HEK293 (cell line): ENCODE measurements around the gene EFEMP2.

Experiments used
- BCL11A ChIP-seq: fragments of 450-650 bp; formaldehyde crosslinking; IDR thresholded peaks from 2 replicates; pipeline ENCODE4 v1.5.1; 2016; ENCODE audit warnings: low read depth, missing biosample characterization, missing genetic modification characterization
- GLI2 ChIP-seq: fragments of 450-650 bp; formaldehyde crosslinking; IDR thresholded peaks from 2 replicates; pipeline ENCODE4; 2017; ENCODE audit warnings: missing biosample characterization, missing genetic modification characterization, low read depth, borderline replicate concordance
- GLI4 ChIP-seq: fragments of 450-650 bp; formaldehyde crosslinking; IDR thresholded peaks from 2 replicates; pipeline ENCODE4 v1.5.1; 2016; ENCODE audit warnings: missing biosample characterization, missing genetic modification characterization
- KLF1 ChIP-seq: fragments of 450-650 bp; formaldehyde crosslinking; IDR thresholded peaks from 2 replicates; pipeline ENCODE4 v1.5.1; 2016; ENCODE audit warnings: missing biosample characterization, missing genetic modification characterization
- KLF10 ChIP-seq: fragments of 450-650 bp; IDR thresholded peaks from 2 replicates; pipeline ENCODE4 v1.5.1; 2018; ENCODE audit warnings: missing biosample characterization, mild to moderate bottlenecking, missing genetic modification characterization
- REPIN1 ChIP-seq: fragments of 450-650 bp; formaldehyde crosslinking; IDR thresholded peaks from 2 replicates; pipeline ENCODE4 v1.5.1; 2017; ENCODE audit warnings: missing biosample characterization, missing genetic modification characterization, low read depth
- SCRT1 ChIP-seq: fragments of 450-650 bp; formaldehyde crosslinking; IDR thresholded peaks from 2 replicates; pipeline ENCODE4 v1.5.1; 2016; ENCODE audit warnings: missing biosample characterization, missing genetic modification characterization, borderline replicate concordance
- TRIM28 ChIP-seq: IDR thresholded peaks from 2 replicates; pipeline ENCODE4 v1.6.1; 2011; ENCODE audit warnings: low read length, control low read depth, borderline replicate concordance
- YY2 ChIP-seq: fragments of 450-650 bp; formaldehyde crosslinking; IDR thresholded peaks from 2 replicates; pipeline ENCODE4 v1.5.1; 2016; ENCODE audit warnings: missing biosample characterization, missing genetic modification characterization
- ZBTB21 ChIP-seq: fragments of 450-650 bp; formaldehyde crosslinking; IDR thresholded peaks from 2 replicates; pipeline ENCODE4 v1.5.1; 2017; ENCODE audit warnings: missing biosample characterization, missing genetic modification characterization
- ZBTB48 ChIP-seq: fragments of 450-650 bp; formaldehyde crosslinking; IDR thresholded peaks from 2 replicates; pipeline ENCODE4 v1.5.1; 2016; ENCODE audit warnings: missing biosample characterization, missing genetic modification characterization
- ZBTB8A ChIP-seq: fragments of 450-650 bp; formaldehyde crosslinking; IDR thresholded peaks from 2 replicates; pipeline ENCODE4 v1.5.1; 2016; ENCODE audit warnings: missing biosample characterization, missing genetic modification characterization
- ZFP3 ChIP-seq: fragments of 450-650 bp; formaldehyde crosslinking; IDR thresholded peaks from 2 replicates; pipeline ENCODE4 v1.5.1; 2016; ENCODE audit warnings: low read depth, missing biosample characterization, missing genetic modification characterization
- ZNF10 ChIP-seq: fragments of 450-650 bp; formaldehyde crosslinking; IDR thresholded peaks from 2 replicates; pipeline ENCODE4 v1.5.1; 2017; ENCODE audit warnings: missing biosample characterization, missing genetic modification characterization
- ZNF114 ChIP-seq: fragments of 450-650 bp; formaldehyde crosslinking; IDR thresholded peaks from 2 replicates; pipeline ENCODE4 v1.5.0; 2017; ENCODE audit warnings: missing biosample characterization, missing genetic modification characterization
- ZNF121 ChIP-seq: fragments of 450-650 bp; formaldehyde crosslinking; IDR thresholded peaks from 2 replicates; pipeline ENCODE4 v1.5.1; 2016; ENCODE audit warnings: missing biosample characterization, missing genetic modification characterization
- ZNF132 ChIP-seq: fragments of 450-650 bp; formaldehyde crosslinking; IDR thresholded peaks from 2 replicates; pipeline ENCODE4 v1.5.1; 2017; ENCODE audit warnings: missing biosample characterization, missing genetic modification characterization, borderline replicate concordance
- ZNF140 ChIP-seq: fragments of 450-650 bp; formaldehyde crosslinking; IDR thresholded peaks from 2 replicates; pipeline ENCODE4 v1.5.1; 2016; ENCODE audit warnings: missing biosample characterization, missing genetic modification characterization
- ZNF174 ChIP-seq: fragments of 450-650 bp; formaldehyde crosslinking; IDR thresholded peaks from 2 replicates; pipeline ENCODE4 v1.5.0; 2017; ENCODE audit warnings: missing biosample characterization, mild to moderate bottlenecking, missing genetic modification characterization
- ZNF223 ChIP-seq: fragments of 450-650 bp; formaldehyde crosslinking; IDR thresholded peaks from 2 replicates; pipeline ENCODE4 v1.5.1; 2016; ENCODE audit warnings: missing biosample characterization, missing genetic modification characterization
- ZNF24 ChIP-seq: fragments of 450-650 bp; formaldehyde crosslinking; IDR thresholded peaks from 2 replicates; pipeline ENCODE4 v1.5.1; 2016; ENCODE audit warnings: missing biosample characterization, missing genetic modification characterization
- ZNF341 ChIP-seq: fragments of 450-650 bp; formaldehyde crosslinking; IDR thresholded peaks from 2 replicates; pipeline ENCODE4; 2016; ENCODE audit warnings: low read depth, missing biosample characterization, missing genetic modification characterization
- ZNF394 ChIP-seq: fragments of 450-650 bp; formaldehyde crosslinking; IDR thresholded peaks from 2 replicates; pipeline ENCODE4 v1.5.1; 2016; ENCODE audit warnings: missing biosample characterization, missing genetic modification characterization, mild to moderate bottlenecking, moderate library complexity, borderline replicate concordance
- ZNF48 ChIP-seq: fragments of 450-650 bp; formaldehyde crosslinking; IDR thresholded peaks from 2 replicates; pipeline ENCODE4 v1.5.1; 2016; ENCODE audit warnings: missing biosample characterization, missing genetic modification characterization
- ZNF510 ChIP-seq: fragments of 450-650 bp; formaldehyde crosslinking; IDR thresholded peaks from 2 replicates; pipeline ENCODE4 v1.5.1; 2018; ENCODE audit warnings: mild to moderate bottlenecking, missing genetic modification characterization, missing biosample characterization; ENCODE audit not compliant: insufficient replicate concordance
- ZNF514 ChIP-seq: fragments of 450-650 bp; formaldehyde crosslinking; IDR thresholded peaks from 2 replicates; pipeline ENCODE4 v1.5.1; 2016; ENCODE audit warnings: missing biosample characterization, missing genetic modification characterization
- ZNF529 ChIP-seq: fragments of 450-650 bp; formaldehyde crosslinking; IDR thresholded peaks from 2 replicates; pipeline ENCODE4 v1.5.1; 2017; ENCODE audit warnings: missing genetic modification characterization, missing biosample characterization; ENCODE audit not compliant: insufficient replicate concordance
- ZNF561 ChIP-seq: fragments of 450-650 bp; IDR thresholded peaks from 2 replicates; pipeline ENCODE4 v1.5.1; 2018; ENCODE audit warnings: missing biosample characterization, missing genetic modification characterization, borderline replicate concordance
- ZNF621 ChIP-seq: fragments of 450-650 bp; formaldehyde crosslinking; IDR thresholded peaks from 2 replicates; pipeline ENCODE4 v1.5.1; 2017; ENCODE audit warnings: missing biosample characterization, missing genetic modification characterization
- ZNF626 ChIP-seq: fragments of 450-650 bp; sonication (Bioruptor Pico); formaldehyde crosslinking; IDR thresholded peaks from 2 replicates; pipeline ENCODE4 v1.5.1; 2018; ENCODE audit warnings: missing biosample characterization, missing genetic modification characterization, inconsistent platforms
- ZNF660 ChIP-seq: fragments of 450-650 bp; IDR thresholded peaks from 2 replicates; pipeline ENCODE4 v1.5.1; 2018; ENCODE audit warnings: missing biosample characterization, mild to moderate bottlenecking, missing genetic modification characterization
- ZNF670 ChIP-seq: fragments of 450-650 bp; formaldehyde crosslinking; IDR thresholded peaks from 2 replicates; pipeline ENCODE4 v1.5.1; 2016; ENCODE audit warnings: missing biosample characterization, missing genetic modification characterization, low read depth
- ZSCAN23 ChIP-seq: fragments of 450-650 bp; formaldehyde crosslinking; IDR thresholded peaks from 2 replicates; pipeline ENCODE4 v1.5.1; 2016; ENCODE audit warnings: missing biosample characterization, missing genetic modification characterization
- TF ChIP-seq, protein P1 (sequence below): fragments of 450-650 bp; formaldehyde crosslinking; IDR thresholded peaks from 2 replicates; pipeline ENCODE4 v1.5.1; 2016; ENCODE audit warnings: missing biosample characterization, missing genetic modification characterization
- TF ChIP-seq, protein P2 (sequence below): fragments of 450-650 bp; formaldehyde crosslinking; conservative IDR thresholded peaks from 2 replicates; pipeline ENCODE4 v1.5.1; 2016; ENCODE audit warnings: low read depth, missing biosample characterization, missing genetic modification characterization
- TF ChIP-seq, protein P3 (sequence below): fragments of 450-650 bp; formaldehyde crosslinking; IDR thresholded peaks from 2 replicates; pipeline ENCODE4 v1.5.1; 2016; ENCODE audit warnings: missing biosample characterization, missing genetic modification characterization

The EFEMP2 gene

DNA sequence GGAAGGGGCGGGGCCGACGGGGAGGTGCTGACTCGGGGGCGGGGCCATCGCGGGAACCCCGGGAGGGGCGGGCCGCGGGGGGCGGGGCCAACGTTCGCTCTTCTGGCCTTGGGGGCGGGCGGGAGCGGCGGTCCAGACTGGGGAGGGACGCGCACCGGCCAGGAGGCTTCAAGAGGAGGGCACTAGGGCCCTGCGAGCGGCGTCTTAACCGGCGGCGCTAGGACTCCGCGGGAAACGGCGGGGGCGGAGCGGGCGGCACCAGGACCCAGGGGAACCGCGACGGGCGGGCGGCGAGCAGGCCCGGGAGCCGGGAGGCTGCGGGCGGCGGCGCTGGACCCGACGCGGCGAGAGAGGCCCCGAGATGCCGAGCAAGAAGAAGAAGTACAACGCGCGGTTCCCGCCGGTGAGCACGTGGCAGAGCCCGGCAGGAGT lies 46.6 kb upstream of the EFEMP2 start, which contains the start of gene DRAP1 (continued):
- TF ChIP-seq, protein P1, sequence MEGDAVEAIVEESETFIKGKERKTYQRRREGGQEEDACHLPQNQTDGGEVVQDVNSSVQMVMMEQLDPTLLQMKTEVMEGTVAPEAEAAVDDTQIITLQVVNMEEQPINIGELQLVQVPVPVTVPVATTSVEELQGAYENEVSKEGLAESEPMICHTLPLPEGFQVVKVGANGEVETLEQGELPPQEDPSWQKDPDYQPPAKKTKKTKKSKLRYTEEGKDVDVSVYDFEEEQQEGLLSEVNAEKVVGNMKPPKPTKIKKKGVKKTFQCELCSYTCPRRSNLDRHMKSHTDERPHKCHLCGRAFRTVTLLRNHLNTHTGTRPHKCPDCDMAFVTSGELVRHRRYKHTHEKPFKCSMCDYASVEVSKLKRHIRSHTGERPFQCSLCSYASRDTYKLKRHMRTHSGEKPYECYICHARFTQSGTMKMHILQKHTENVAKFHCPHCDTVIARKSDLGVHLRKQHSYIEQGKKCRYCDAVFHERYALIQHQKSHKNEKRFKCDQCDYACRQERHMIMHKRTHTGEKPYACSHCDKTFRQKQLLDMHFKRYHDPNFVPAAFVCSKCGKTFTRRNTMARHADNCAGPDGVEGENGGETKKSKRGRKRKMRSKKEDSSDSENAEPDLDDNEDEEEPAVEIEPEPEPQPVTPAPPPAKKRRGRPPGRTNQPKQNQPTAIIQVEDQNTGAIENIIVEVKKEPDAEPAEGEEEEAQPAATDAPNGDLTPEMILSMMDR, result no peak
- TF ChIP-seq ZNF174 (peak; percentile 92), ZBTB48 (tag by site-specific recombination) (no peak), TRIM28 (no peak), SCRT1 (no peak), ZNF140 (no peak), ZNF621 (tag by site-specific recombination) (no peak), ZFP3 (tag by site-specific recombination) (no peak), ZNF10 (no peak), YY2 (no peak), ZNF223 (tag by site-specific recombination) (no peak), ZNF561 (tag by site-specific recombination) (peak; percentile 92), REPIN1 (tag by site-specific recombination) (no peak), ZSCAN23 (tag by site-specific recombination) (no peak), ZNF670 (tag by site-specific recombination) (no peak), GLI2 (tag by site-specific recombination) (peak; percentile 63; the same call in 1 of the 2 replicates), ZNF514 (tag by site-specific recombination) (no peak), ZNF394 (no peak), ZNF121 (tag by site-specific recombination) (no peak), KLF10 (peak; percentile 92), ZNF529 (tag by site-specific recombination) (no peak), ZNF510 (tag by site-specific recombination) (no peak), KLF1 (tag by site-specific recombination) (peak; percentile 52), ZNF660 (tag by site-specific recombination) (peak; percentile 97), ZBTB21 (tag by site-specific recombination) (no peak), ZNF114 (no peak), ZNF48 (tag by site-specific recombination) (no peak), ZNF626 (tag by site-specific recombination) (no peak), GLI4 (tag by site-specific recombination) (no peak), ZNF24 (no peak), BCL11A (tag by site-specific recombination) (no peak), ZBTB8A (tag by site-specific recombination) (0 out of 2 replicates have a peak, but pooled peaks have one; percentile 25), ZNF132 (tag by site-specific recombination) (no peak), ZNF341 (tag by site-specific recombination) (no peak)
- TF ChIP-seq, protein P2, sequence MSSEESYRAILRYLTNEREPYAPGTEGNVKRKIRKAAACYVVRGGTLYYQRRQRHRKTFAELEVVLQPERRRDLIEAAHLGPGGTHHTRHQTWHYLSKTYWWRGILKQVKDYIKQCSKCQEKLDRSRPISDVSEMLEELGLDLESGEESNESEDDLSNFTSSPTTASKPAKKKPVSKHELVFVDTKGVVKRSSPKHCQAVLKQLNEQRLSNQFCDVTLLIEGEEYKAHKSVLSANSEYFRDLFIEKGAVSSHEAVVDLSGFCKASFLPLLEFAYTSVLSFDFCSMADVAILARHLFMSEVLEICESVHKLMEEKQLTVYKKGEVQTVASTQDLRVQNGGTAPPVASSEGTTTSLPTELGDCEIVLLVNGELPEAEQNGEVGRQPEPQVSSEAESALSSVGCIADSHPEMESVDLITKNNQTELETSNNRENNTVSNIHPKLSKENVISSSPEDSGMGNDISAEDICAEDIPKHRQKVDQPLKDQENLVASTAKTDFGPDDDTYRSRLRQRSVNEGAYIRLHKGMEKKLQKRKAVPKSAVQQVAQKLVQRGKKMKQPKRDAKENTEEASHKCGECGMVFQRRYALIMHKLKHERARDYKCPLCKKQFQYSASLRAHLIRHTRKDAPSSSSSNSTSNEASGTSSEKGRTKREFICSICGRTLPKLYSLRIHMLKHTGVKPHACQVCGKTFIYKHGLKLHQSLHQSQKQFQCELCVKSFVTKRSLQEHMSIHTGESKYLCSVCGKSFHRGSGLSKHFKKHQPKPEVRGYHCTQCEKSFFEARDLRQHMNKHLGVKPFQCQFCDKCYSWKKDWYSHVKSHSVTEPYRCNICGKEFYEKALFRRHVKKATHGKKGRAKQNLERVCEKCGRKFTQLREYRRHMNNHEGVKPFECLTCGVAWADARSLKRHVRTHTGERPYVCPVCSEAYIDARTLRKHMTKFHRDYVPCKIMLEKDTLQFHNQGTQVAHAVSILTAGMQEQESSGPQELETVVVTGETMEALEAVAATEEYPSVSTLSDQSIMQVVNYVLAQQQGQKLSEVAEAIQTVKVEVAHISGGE (tag by site-specific recombination), result 0 out of 2 replicates have a peak, but pooled peaks have one; percentile 15
- TF ChIP-seq, protein P3, sequence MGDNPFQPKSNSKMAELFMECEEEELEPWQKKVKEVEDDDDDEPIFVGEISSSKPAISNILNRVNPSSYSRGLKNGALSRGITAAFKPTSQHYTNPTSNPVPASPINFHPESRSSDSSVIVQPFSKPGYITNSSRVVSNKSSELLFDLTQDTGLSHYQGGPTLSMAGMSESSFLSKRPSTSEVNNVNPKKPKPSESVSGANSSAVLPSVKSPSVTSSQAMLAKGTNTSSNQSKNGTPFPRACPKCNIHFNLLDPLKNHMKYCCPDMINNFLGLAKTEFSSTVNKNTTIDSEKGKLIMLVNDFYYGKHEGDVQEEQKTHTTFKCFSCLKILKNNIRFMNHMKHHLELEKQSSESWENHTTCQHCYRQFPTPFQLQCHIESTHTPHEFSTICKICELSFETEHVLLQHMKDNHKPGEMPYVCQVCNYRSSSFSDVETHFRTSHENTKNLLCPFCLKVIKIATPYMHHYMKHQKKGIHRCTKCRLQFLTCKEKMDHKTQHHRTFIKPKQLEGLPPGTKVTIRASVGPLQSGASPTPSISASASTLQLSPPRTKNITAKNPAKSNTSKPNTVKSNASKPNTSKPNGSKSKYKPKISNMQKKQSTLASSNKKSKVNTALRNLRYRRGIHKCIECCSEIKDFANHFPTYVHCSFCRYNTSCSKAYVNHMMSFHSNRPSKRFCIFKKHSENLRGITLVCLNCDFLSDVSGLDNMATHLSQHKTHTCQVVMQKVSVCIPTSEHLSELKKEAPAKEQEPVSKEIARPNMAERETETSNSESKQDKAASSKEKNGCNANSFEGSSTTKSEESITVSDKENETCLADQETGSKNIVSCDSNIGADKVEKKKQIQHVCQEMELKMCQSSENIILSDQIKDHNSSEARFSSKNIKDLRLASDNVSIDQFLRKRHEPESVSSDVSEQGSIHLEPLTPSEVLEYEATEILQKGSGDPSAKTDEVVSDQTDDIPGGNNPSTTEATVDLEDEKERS, result no peak
